Bronchial epithelial cell (primary cell): ENCODE data around the gene KCNG3. TPM values are rescaled to one million over a fixed set of nuclear protein-coding genes. Genes with fewer than 3 reads are reported as not detected.

Experiments used
- total RNA-seq: library from RNA; depleted of rRNA; stranded (reverse); fragments of >200 nt; gene quantifications from 2 replicates; pipeline ENCODE4 v1.2.1, GENCODE V29; 2014

The KCNG3 gene
- total RNA-seq, 1 donor from 2014 or later: not detected

Other genes starting within 250 kb of the KCNG3 start
- 318 and 445 TPM in 2 replicates for gene COX7A2L, start 132.8 kb downstream of the KCNG3 start, total RNA-seq
- 18.2 and 30.2 TPM in 2 replicates for gene MTA3, start 74.7 kb upstream of the KCNG3 start, total RNA-seq